ENCODE measurements around the gene UBE2Q2. TPM values are rescaled to one million over a fixed set of nuclear protein-coding genes. Genes with fewer than 3 reads are reported as not detected.
A peak's percentile ranks its signal among the peaks of the same experiment; 100 is the strongest.
"Not testable (repeated sequence)": the region's sequence is repeated elsewhere in the genome, so short reads cannot be mapped to it uniquely, and the experiment has no call there.

Gene UBE2Q2
- total and polyA plus RNA-seq, 2 experiments from 2014 or later: 44.1 to 63.6 TPM

GRCh38 chr15:75843678-75844581 lies 683 bp downstream of the UBE2Q2 start:
- H4K20me1 ChIP-seq (ENCODE audit: insufficient read depth): no peaks in the 10 kb centered on the region; the same call in 1 of the 2 replicates
- peaks cover 48% of the 10 kb centered on the region for H3K79me2 ChIP-seq (ENCODE audit: insufficient read depth)
- H3K4me2 ChIP-seq (ENCODE audit: unreplicated experiment): peak overlapping the region; percentile 89
- peak overlapping the region; percentile 92 for H3K4me3 ChIP-seq
- peak overlapping the region; percentile 70 for H2AFZ ChIP-seq
- no peaks in the 10 kb centered on the region for H3K36me3 ChIP-seq (ENCODE audit: low read depth)
- H3K27ac ChIP-seq: peak overlapping the region; percentile 65
- no peak for TF ChIP-seq EZH2 (IDR thresholded peaks at IDR 0.05; ENCODE audit: insufficient read depth, poor library complexity, severe bottlenecking)
- TF ChIP-seq EZH2phosphoT487 (IDR thresholded peaks at IDR 0.05; ENCODE audit: insufficient read depth, low read depth): no peak
- peaks cover 16% of the 10 kb centered on the region for H3K4me1 ChIP-seq (ENCODE audit: insufficient read depth)
- H3K27me3 ChIP-seq (replicated peaks; ENCODE audit: insufficient read depth): no peaks in the 10 kb centered on the region
- in situ Hi-C loops (cut with MboI): no loop called here
- H3K9ac ChIP-seq: peak overlapping the region; percentile 94
- no peaks in the 10 kb centered on the region for H3K9me2 ChIP-seq (ENCODE audit: insufficient read depth)
- 1 to 3% methylated on average over 49 to 60 of the region's 77 CpGs for WGBS, 2 experiments (ENCODE audit: low coverage in 1 of 2, low lambda C conversion rate in 2 of 2, missing lambda C conversion rate in 2 of 2)
- H3F3A ChIP-seq (ENCODE audit: insufficient read depth): peaks cover 37% of the 10 kb centered on the region
- peak; percentile 77 for DNase-seq
- no peaks in the 10 kb centered on the region for H3K9me3 ChIP-seq (ENCODE audit: low read depth)

GRCh38 chr15:75844629-75845335 lies 1.5 kb downstream of the UBE2Q2 start:
- Histone ChIP-seq H3K4me2 (ENCODE audit: unreplicated experiment) (peak overlapping the region; percentile 89), H3K4me1 (ENCODE audit: insufficient read depth) (peaks cover 16% of the 10 kb centered on the region), H3K9me3 (ENCODE audit: low read depth) (no peaks in the 10 kb centered on the region), H3K79me2 (ENCODE audit: insufficient read depth) (peaks cover 57% of the 10 kb centered on the region), H3K9me2 (ENCODE audit: insufficient read depth) (no peaks in the 10 kb centered on the region), H3K36me3 (ENCODE audit: low read depth) (no peaks in the 10 kb centered on the region), H3K27me3 (replicated peaks; ENCODE audit: insufficient read depth) (no peaks in the 10 kb centered on the region), H3K4me3 (peak overlapping the region; percentile 92), H3K27ac (peak overlapping the region; percentile 65), H3F3A (ENCODE audit: insufficient read depth) (peaks cover 37% of the 10 kb centered on the region), H4K20me1 (ENCODE audit: insufficient read depth) (peaks cover 6% of the 10 kb centered on the region), H3K9ac (peak overlapping the region; percentile 94), H2AFZ (peak overlapping the region; percentile 70)
- in situ Hi-C loops (cut with MboI): no loop called here
- WGBS, 2 experiments (ENCODE audit: low coverage in 1 of 2, low lambda C conversion rate in 2 of 2, missing lambda C conversion rate in 2 of 2): 34 to 37% methylated on average over 13 of the region's 13 CpGs
- TF ChIP-seq EZH2phosphoT487 (IDR thresholded peaks at IDR 0.05; ENCODE audit: insufficient read depth, low read depth) (no peak), EZH2 (IDR thresholded peaks at IDR 0.05; ENCODE audit: insufficient read depth, poor library complexity, severe bottlenecking) (no peak)
- DNase-seq: peak; percentile 15

GRCh38 chr15:75849167-75849566 lies 5.9 kb downstream of the UBE2Q2 start:
- DNase-seq: no peak
- H3K27me3 ChIP-seq (replicated peaks; ENCODE audit: insufficient read depth): no peaks in the 10 kb centered on the region
- no peak overlapping the region for H3K27ac ChIP-seq
- no peak overlapping the region for H2AFZ ChIP-seq
- peaks cover 15% of the 10 kb centered on the region for H4K20me1 ChIP-seq (ENCODE audit: insufficient read depth)
- H3F3A ChIP-seq (ENCODE audit: insufficient read depth): peaks cover 16% of the 10 kb centered on the region
- no peak overlapping the region for H3K4me3 ChIP-seq
- H3K4me2 ChIP-seq (ENCODE audit: unreplicated experiment): no peak overlapping the region
- no peak for TF ChIP-seq EZH2phosphoT487 (IDR thresholded peaks at IDR 0.05; ENCODE audit: insufficient read depth, low read depth)
- no peak for TF ChIP-seq EZH2 (IDR thresholded peaks at IDR 0.05; ENCODE audit: insufficient read depth, poor library complexity, severe bottlenecking)
- WGBS, 2 experiments (ENCODE audit: low coverage in 1 of 2, low lambda C conversion rate in 2 of 2, missing lambda C conversion rate in 2 of 2): 95 to 98% methylated on average over 1 of the region's 1 CpG
- H3K9me2 ChIP-seq (ENCODE audit: insufficient read depth): no peaks in the 10 kb centered on the region
- H3K9me3 ChIP-seq (ENCODE audit: low read depth): no peaks in the 10 kb centered on the region
- H3K9ac ChIP-seq: no peak overlapping the region
- peaks cover 100% of the 10 kb centered on the region for H3K79me2 ChIP-seq (ENCODE audit: insufficient read depth)
- in situ Hi-C loops (cut with MboI): no loop called here
- H3K4me1 ChIP-seq (ENCODE audit: insufficient read depth): peaks cover 18% of the 10 kb centered on the region
- 0 out of 2 replicates have a peak, but pooled peaks cover under 1% of the 10 kb centered on the region for H3K36me3 ChIP-seq (ENCODE audit: low read depth)

- Histone ChIP-seq H3K4me1 (ENCODE audit: insufficient read depth) (peaks cover 9% of the 10 kb centered on the region; the same call in 1 of the 2 replicates), H3K9me3 (ENCODE audit: low read depth) (no peaks in the 10 kb centered on the region), H3K4me2 (ENCODE audit: unreplicated experiment) (no peak overlapping the region), H3K27me3 (replicated peaks; ENCODE audit: insufficient read depth) (no peaks in the 10 kb centered on the region), H3K79me2 (ENCODE audit: insufficient read depth) (peaks cover 100% of the 10 kb centered on the region), H4K20me1 (ENCODE audit: insufficient read depth) (peaks cover 16% of the 10 kb centered on the region), H3F3A (ENCODE audit: insufficient read depth) (0 out of 2 replicates have a peak, but pooled peaks cover under 1% of the 10 kb centered on the region), H3K9ac (no peak overlapping the region), H2AFZ (no peak overlapping the region), H3K9me2 (ENCODE audit: insufficient read depth) (no peaks in the 10 kb centered on the region), H3K36me3 (ENCODE audit: low read depth) (peaks cover 16% of the 10 kb centered on the region), H3K4me3 (no peak overlapping the region), H3K27ac (no peak overlapping the region)
- 95 to 98% methylated on average over 2 of the region's 2 CpGs for WGBS, 2 experiments (ENCODE audit: low coverage in 1 of 2, low lambda C conversion rate in 2 of 2, missing lambda C conversion rate in 2 of 2)
- DNase-seq: no peak
- in situ Hi-C loops (cut with MboI): no loop called here
- TF ChIP-seq EZH2 (IDR thresholded peaks at IDR 0.05; ENCODE audit: insufficient read depth, poor library complexity, severe bottlenecking) (no peak), EZH2phosphoT487 (IDR thresholded peaks at IDR 0.05; ENCODE audit: insufficient read depth, low read depth) (no peak)
Measured at GRCh38 chr15:75850708-75851107, 7.5 kb downstream of the UBE2Q2 start.

- H3K4me3 ChIP-seq; in situ Hi-C loops (cut with MboI); H3F3A ChIP-seq (ENCODE audit: insufficient read depth); H3K27me3 ChIP-seq (replicated peaks; ENCODE audit: insufficient read depth); H3K4me1 ChIP-seq (ENCODE audit: insufficient read depth); H3K9me2 ChIP-seq (ENCODE audit: insufficient read depth); H3K4me2 ChIP-seq (ENCODE audit: unreplicated experiment); H2AFZ ChIP-seq; DNase-seq; H3K27ac ChIP-seq; H3K9me3 ChIP-seq (ENCODE audit: low read depth); H3K9ac ChIP-seq: not testable (repeated sequence)
- peaks cover 100% of the 10 kb centered on the region for H3K79me2 ChIP-seq (ENCODE audit: insufficient read depth)
- 94 to 96% methylated on average over 4 of the region's 4 CpGs for WGBS, 2 experiments (ENCODE audit: low coverage in 1 of 2, low lambda C conversion rate in 2 of 2, missing lambda C conversion rate in 2 of 2)
- H4K20me1 ChIP-seq (ENCODE audit: insufficient read depth): peaks cover 16% of the 10 kb centered on the region
- peaks cover 17% of the 10 kb centered on the region for H3K36me3 ChIP-seq (ENCODE audit: low read depth)
Measured at GRCh38 chr15:75851566-75851965, 8.3 kb downstream of the UBE2Q2 start.
